IMR-90 (cell line): ENCODE data around the gene HDX. TPM values are rescaled to one million over a fixed set of nuclear protein-coding genes. Genes with fewer than 3 reads are reported as not detected.

ENCODE experiments used
- ATAC-seq: fragments of 200-7000 bp; cut with Tn5 transposase; 2 replicates; pipeline ENCODE4 v1.9.1; 2020; ENCODE audit warnings: low read depth, mild to moderate bottlenecking, moderate library complexity
- BruUV-seq: library from RNA; stranded (reverse); fragments of 400-500 nt; replicated peaks from 2 replicates; lab custom pipeline; 2021; lab: Mats Ljungman, UMichigan
- CTCF ChIA-PET: fragments of 300-600 bp; formaldehyde crosslinking; extraction: SDS; loops from one replicate; lab custom pipeline; 2021; ENCODE audit warnings: antibody characterized with exemption; lab: Yijun Ruan, JAX
- POLR2A ChIA-PET: fragments of 300-600 bp; sonication (Branson Sonifier 250); formaldehyde crosslinking; loops from one replicate; lab custom pipeline; 2022; ENCODE audit warnings: antibody characterized with exemption; ENCODE audit not compliant: unreplicated experiment; lab: Charles Lee
- DNase-seq: peaks from one replicate; pipeline ENCODE4 v3.0.0; 2013
- H2AFZ ChIP-seq: replicated peaks from 2 replicates; pipeline ENCODE3; 2013; ENCODE audit warnings: low read length, mild to moderate bottlenecking; ENCODE audit not compliant: poor library complexity
- H2AK5ac ChIP-seq: 2 replicates; pipeline ENCODE4 v1.6.1; 2013; ENCODE audit warnings: low read depth, low read length, inconsistent platforms
- H2AK9ac ChIP-seq: replicated peaks from 2 replicates; pipeline ENCODE3; 2013; ENCODE audit warnings: mild to moderate bottlenecking, low read depth, low read length, moderate library complexity; ENCODE audit not compliant: poor library complexity
- H2BK120ac ChIP-seq: 2 replicates; pipeline ENCODE4 v1.6.1; 2013; ENCODE audit warnings: low read depth, low read length, inconsistent platforms
- H2BK15ac ChIP-seq: 3 replicates; pipeline ENCODE4 v1.6.1; 2013; ENCODE audit warnings: low read depth, low read length, inconsistent platforms
- H2BK20ac ChIP-seq: 2 replicates; pipeline ENCODE4 v1.6.1; 2013; ENCODE audit warnings: low read depth, mild to moderate bottlenecking, inconsistent platforms, low read length, moderate library complexity
- H2BK5ac ChIP-seq: 2 replicates; pipeline ENCODE4 v1.6.1; 2013; ENCODE audit warnings: mild to moderate bottlenecking, low read depth, low read length, inconsistent platforms; ENCODE audit not compliant: poor library complexity, severe bottlenecking
- H3K14ac ChIP-seq: replicated peaks from 2 replicates; pipeline ENCODE4 v1.6.1; 2013; ENCODE audit warnings: low read depth, low read length, inconsistent platforms
- H3K18ac ChIP-seq: 2 replicates; pipeline ENCODE4 v1.6.1; 2013; ENCODE audit warnings: low read depth, low read length, control low read depth
- H3K23ac ChIP-seq: 2 replicates; pipeline ENCODE4 v1.6.1; 2013; ENCODE audit warnings: low read depth, low read length, inconsistent platforms
- H3K27ac ChIP-seq: 2 replicates; pipeline ENCODE4 v1.5.1; 2013; ENCODE audit warnings: mild to moderate bottlenecking, control low read depth, low read length; ENCODE audit not compliant: insufficient read depth
- H3K27me3 ChIP-seq: 2 replicates; pipeline ENCODE4 v1.6.1; 2013; ENCODE audit warnings: low read length; ENCODE audit not compliant: control insufficient read depth, insufficient read depth
- H3K36me3 ChIP-seq: 2 replicates; pipeline ENCODE4 v1.6.1; 2013; ENCODE audit warnings: low read length, mixed read lengths; ENCODE audit not compliant: control insufficient read depth, insufficient read depth
- H3K4ac ChIP-seq: 2 replicates; pipeline ENCODE4 v1.6.1; 2013; ENCODE audit warnings: low read depth, low read length, inconsistent platforms
- H3K4me1 ChIP-seq: 2 replicates; pipeline ENCODE4 v1.6.1; 2013; ENCODE audit warnings: low read length, mixed read lengths; ENCODE audit not compliant: control insufficient read depth, insufficient read depth
- H3K4me2 ChIP-seq: 2 replicates; pipeline ENCODE4 v1.6.1; 2013; ENCODE audit warnings: low read depth, mild to moderate bottlenecking, control low read depth, low read length, moderate library complexity
- H3K4me3 ChIP-seq: 2 replicates; pipeline ENCODE4 v1.5.1; 2013; ENCODE audit warnings: low read depth, mild to moderate bottlenecking, control low read depth, low read length, moderate library complexity; ENCODE audit not compliant: insufficient read depth
- H3K56ac ChIP-seq: 2 replicates; pipeline ENCODE4 v1.6.1; 2013; ENCODE audit warnings: low read length, inconsistent platforms; ENCODE audit not compliant: insufficient read depth; ENCODE audit errors: extremely low read depth
- H3K79me1 ChIP-seq, 2 experiments: 2 replicates each; pipeline ENCODE4 v1.6.1; 2013; ENCODE audit warnings: low read length in 2 of 2, inconsistent platforms in 1 of 2, low read depth in 1 of 2
- H3K9ac ChIP-seq: 2 replicates; pipeline ENCODE4 v1.6.1; 2013; ENCODE audit warnings: low read depth, low read length, control low read depth
- H3K9me1 ChIP-seq: 2 replicates; pipeline ENCODE4 v1.6.1; 2013; ENCODE audit warnings: low read length, inconsistent platforms; ENCODE audit not compliant: insufficient read depth
- H3K9me3 ChIP-seq: 2 replicates; pipeline ENCODE4 v1.6.1; 2013; ENCODE audit warnings: low read length; ENCODE audit not compliant: control insufficient read depth, insufficient read depth
- H4K20me1 ChIP-seq: 2 replicates; pipeline ENCODE4 v1.6.1; 2013; ENCODE audit warnings: low read length, inconsistent platforms; ENCODE audit not compliant: insufficient read depth
- H4K5ac ChIP-seq: 2 replicates; pipeline ENCODE4 v1.6.1; 2013; ENCODE audit warnings: mild to moderate bottlenecking, low read depth, low read length, control low read depth
- H4K8ac ChIP-seq, 2 experiments: 2 replicates each; pipeline ENCODE4 v1.6.1; 2013; ENCODE audit warnings: low read depth in 2 of 2, low read length in 2 of 2, control low read depth in 1 of 2, inconsistent platforms in 1 of 2
- H4K91ac ChIP-seq: 2 replicates; pipeline ENCODE4 v1.6.1; 2013; ENCODE audit warnings: low read depth, low read length, inconsistent platforms; ENCODE audit not compliant: insufficient read depth
- POLR2A ChIP-seq: IDR thresholded peaks from 2 replicates; pipeline ENCODE4 v1.6.1; 2012; ENCODE audit warnings: mild to moderate bottlenecking, low read depth, low read length
- dilution Hi-C: fragments of 300-500 bp; cut with HindIII; formaldehyde crosslinking; loops from one replicate; pipeline ENCODE4 v1.14.3; 2018; ENCODE audit warnings: low sequenced_read_pairs; ENCODE audit not compliant: unreplicated experiment
- in situ Hi-C: fragments of 300-500 bp; cut with MboI; formaldehyde crosslinking; loops from 3 replicates; pipeline ENCODE4 v1.14.3; 2019; ENCODE audit warnings: low sequenced_read_pairs, inconsistent platforms, mixed read lengths
- intact Hi-C: fragments of 100-400 bp; cut with micrococcal nuclease; formaldehyde crosslinking; loops from 2 replicates; pipeline ENCODE4 v1.10.0; 2022
- polyA plus RNA-seq, 3 experiments: library from polyadenylated mRNA; depleted of rRNA; stranded (reverse); fragments of >200 nt; gene quantifications; 2 replicates each; pipeline ENCODE4 v1.2.3, GENCODE V29; 2012; ENCODE audit warnings: low replicate concordance in 1 of 3
- total RNA-seq: library from RNA; depleted of rRNA; stranded (reverse); fragments of >200 nt; gene quantifications from 2 replicates; pipeline ENCODE4 v1.2.3, GENCODE V29; 2012

HDX gene
- total and polyA plus RNA-seq, 2 of the 4 experiments (the other 2 are of a cell fraction): 1.8 to 11.8 TPM

- Histone ChIP-seq H3K14ac (no peak overlapping the region), H4K8ac (no peak overlapping the region), H2AFZ (no peak overlapping the region), H3K4ac (no peak overlapping the region), H3K79me1 (no peaks in the 10 kb centered on the region), H3K4me3 (no peak overlapping the region), H3K9me1 (no peaks in the 10 kb centered on the region), H2BK20ac (no peak overlapping the region), H2AK5ac (no peak overlapping the region), H3K9me3 (no peaks in the 10 kb centered on the region), H3K18ac (no peak overlapping the region), H3K4me1 (no peaks in the 10 kb centered on the region), H3K36me3 (no peaks in the 10 kb centered on the region), H2BK120ac (no peak overlapping the region), H3K27ac (no peak overlapping the region), H3K23ac (no peak overlapping the region), H4K20me1 (no peaks in the 10 kb centered on the region), H4K91ac (no peak overlapping the region), H4K5ac (no peak overlapping the region), H2BK5ac (no peak overlapping the region), H3K4me2 (no peak overlapping the region), H3K56ac (no peak overlapping the region), H3K27me3 (no peaks in the 10 kb centered on the region), H2BK15ac (no peak overlapping the region), H3K9ac (no peak overlapping the region), H2AK9ac (no peak overlapping the region)
- ATAC-seq: no peak
- no peak for DNase-seq
- dilution Hi-C loops: no loop called here
- CTCF ChIA-PET: interaction anchor here (1.1 kb wide), 2 partner anchors 14 to 15 kb away, joined by 3 read pairs; no protein-coding TSS in a partner anchor
- in situ Hi-C loops: no loop called here
- no TSS peak for BruUV-seq
- intact Hi-C loops: no loop called here
- no peak for TF ChIP-seq POLR2A
- POLR2A ChIA-PET: no interaction called here
Measured at GRCh38 chrX:84357296-84357695, 145.0 kb downstream of the HDX start.
